Measurements from ENCODE around the gene ACSS2. TPM values are rescaled to one million over a fixed set of nuclear protein-coding genes. Genes with fewer than 3 reads are reported as not detected.

Gene ACSS2
- total RNA-seq, 4 donors from 2014 or later = 58.9 to 114 (median 85.3) TPM

DNA sequence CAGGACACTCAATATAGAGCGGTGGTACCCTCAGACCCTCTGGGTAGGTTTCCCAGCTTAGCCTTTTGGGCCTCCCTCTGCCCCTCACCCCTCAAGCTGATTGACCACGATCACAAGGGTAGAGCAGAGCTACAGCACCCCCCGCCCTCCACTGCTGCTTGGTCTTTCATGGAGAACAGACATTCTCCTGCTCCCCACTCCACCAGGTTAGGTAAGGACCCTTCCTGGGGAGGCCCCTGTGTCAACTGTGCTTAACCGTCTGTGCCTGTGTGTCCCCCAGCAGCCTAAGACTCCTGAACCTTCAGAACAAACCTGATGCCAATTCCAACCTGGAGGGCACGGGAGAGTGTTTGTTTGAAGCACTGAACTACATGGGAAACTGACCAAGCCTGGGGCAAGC, 91.0 kb downstream of the ACSS2 start:
- Histone ChIP-seq H3K9me3 (no peaks in the 10 kb centered on the region), H3K4me1 (no peaks in the 10 kb centered on the region), H3K27me3 (no peaks in the 10 kb centered on the region), H3K27ac (no peak overlapping the region), H3K36me3 (no peaks in the 10 kb centered on the region), H3K4me3 (no peak overlapping the region)
- TF ChIP-seq POLR2AphosphoS5 (IDR thresholded peaks at IDR 0.05) (no peak), POLR2A (IDR thresholded peaks at IDR 0.05) (no peak), EP300 (IDR thresholded peaks at IDR 0.05) (no peak)
- TF ChIP-seq, protein P1, sequence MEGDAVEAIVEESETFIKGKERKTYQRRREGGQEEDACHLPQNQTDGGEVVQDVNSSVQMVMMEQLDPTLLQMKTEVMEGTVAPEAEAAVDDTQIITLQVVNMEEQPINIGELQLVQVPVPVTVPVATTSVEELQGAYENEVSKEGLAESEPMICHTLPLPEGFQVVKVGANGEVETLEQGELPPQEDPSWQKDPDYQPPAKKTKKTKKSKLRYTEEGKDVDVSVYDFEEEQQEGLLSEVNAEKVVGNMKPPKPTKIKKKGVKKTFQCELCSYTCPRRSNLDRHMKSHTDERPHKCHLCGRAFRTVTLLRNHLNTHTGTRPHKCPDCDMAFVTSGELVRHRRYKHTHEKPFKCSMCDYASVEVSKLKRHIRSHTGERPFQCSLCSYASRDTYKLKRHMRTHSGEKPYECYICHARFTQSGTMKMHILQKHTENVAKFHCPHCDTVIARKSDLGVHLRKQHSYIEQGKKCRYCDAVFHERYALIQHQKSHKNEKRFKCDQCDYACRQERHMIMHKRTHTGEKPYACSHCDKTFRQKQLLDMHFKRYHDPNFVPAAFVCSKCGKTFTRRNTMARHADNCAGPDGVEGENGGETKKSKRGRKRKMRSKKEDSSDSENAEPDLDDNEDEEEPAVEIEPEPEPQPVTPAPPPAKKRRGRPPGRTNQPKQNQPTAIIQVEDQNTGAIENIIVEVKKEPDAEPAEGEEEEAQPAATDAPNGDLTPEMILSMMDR (IDR thresholded peaks at IDR 0.05) = no peak
- DNase-seq (ENCODE audit: low spot score in 2 of 2) = no peak
- WGBS = 85% methylated on average over 4 of the region's 5 CpGs

DNA sequence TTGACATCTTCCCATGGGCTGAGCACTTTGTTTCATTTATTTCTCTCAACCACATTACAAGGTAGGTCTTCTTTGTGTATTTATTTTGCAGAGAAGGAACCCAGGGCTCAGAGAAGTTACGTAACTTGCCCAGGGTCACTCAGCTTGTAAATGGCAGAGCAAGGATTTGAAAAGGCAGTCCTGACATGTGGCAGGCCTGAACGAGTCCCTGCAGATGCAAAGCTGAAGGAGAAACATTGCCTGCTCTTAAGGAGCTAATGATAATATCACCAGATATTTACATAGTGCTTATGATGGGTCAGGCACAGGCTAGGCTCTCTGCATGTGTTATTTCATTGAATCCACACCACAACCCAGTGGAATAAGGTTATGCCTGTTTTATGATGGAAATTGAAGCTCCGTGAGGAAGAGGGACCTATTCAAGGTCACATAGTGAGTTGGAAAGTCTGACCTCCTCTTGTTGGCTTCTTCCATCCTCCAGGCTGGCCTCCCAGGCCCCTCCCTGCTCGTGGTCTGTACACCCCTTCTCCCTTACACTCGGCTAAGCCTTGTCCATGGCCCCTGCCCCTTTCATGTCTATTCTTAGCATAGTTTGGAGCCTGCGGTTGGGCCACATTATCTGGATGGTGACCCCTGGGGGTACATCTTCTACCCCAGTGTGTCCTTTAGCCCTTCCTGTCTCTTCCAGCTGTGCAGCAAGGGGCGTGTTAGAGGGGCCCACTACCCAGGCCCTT, 91.8 kb downstream of the ACSS2 start:
- Histone ChIP-seq H3K4me3 (no peak overlapping the region), H3K9me3 (no peaks in the 10 kb centered on the region), H3K27me3 (no peaks in the 10 kb centered on the region), H3K4me1 (no peaks in the 10 kb centered on the region), H3K36me3 (no peaks in the 10 kb centered on the region), H3K27ac (no peak overlapping the region)
- 87% methylated on average over 7 of the region's 7 CpGs for WGBS
- no peak for TF ChIP-seq POLR2AphosphoS5 (IDR thresholded peaks at IDR 0.05)
- no peak for TF ChIP-seq POLR2A (IDR thresholded peaks at IDR 0.05)
- TF ChIP-seq, protein P1 (IDR thresholded peaks at IDR 0.05) = no peak
- no peak for TF ChIP-seq EP300 (IDR thresholded peaks at IDR 0.05)
- no peak for DNase-seq (ENCODE audit: low spot score in 2 of 2)

DNA sequence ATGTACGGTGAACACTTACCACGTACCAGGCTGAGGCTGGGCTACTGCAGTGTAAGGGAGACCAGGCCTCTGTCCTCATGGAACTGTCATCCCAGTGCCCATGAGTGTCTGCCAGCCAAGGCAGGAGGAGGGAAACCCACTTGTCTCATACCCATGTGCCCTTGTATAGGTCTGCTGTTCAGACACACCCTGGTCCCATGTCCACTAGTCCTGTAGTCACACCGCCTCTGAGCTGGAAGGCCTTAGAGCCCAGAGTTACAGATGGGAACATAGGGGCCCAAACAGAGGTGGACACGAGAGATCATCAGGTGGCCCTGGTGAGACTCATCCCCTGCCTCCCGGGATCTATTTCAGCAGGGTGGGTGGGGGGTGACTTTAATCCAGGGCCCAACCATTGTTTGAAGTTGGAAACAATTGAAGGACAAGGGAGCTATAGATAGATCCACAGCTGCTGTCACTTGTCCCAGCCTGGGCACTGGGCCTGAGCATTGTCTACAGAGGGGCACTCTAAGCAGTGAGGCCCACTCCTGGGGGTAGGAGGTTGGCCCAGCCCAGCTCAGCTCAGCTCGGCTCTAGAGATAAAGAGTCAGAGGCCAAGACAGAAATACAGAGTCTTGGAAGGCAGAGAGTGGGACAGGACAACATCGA, 93.9 kb downstream of the ACSS2 start:
- WGBS = 90% methylated on average over 7 of the region's 7 CpGs
- no peaks in the 10 kb centered on the region for H3K36me3 ChIP-seq
- TF ChIP-seq, protein P1 (IDR thresholded peaks at IDR 0.05) = no peak
- no peak for TF ChIP-seq POLR2AphosphoS5 (IDR thresholded peaks at IDR 0.05)
- TF ChIP-seq POLR2A (IDR thresholded peaks at IDR 0.05) = no peak
- no peak for TF ChIP-seq EP300 (IDR thresholded peaks at IDR 0.05)
- no peaks in the 10 kb centered on the region for H3K9me3 ChIP-seq
- H3K4me3 ChIP-seq = no peak overlapping the region
- no peaks in the 10 kb centered on the region for H3K4me1 ChIP-seq
- no peak for DNase-seq (ENCODE audit: low spot score in 2 of 2)
- H3K27me3 ChIP-seq = no peaks in the 10 kb centered on the region
- H3K27ac ChIP-seq = no peak overlapping the region

DNA sequence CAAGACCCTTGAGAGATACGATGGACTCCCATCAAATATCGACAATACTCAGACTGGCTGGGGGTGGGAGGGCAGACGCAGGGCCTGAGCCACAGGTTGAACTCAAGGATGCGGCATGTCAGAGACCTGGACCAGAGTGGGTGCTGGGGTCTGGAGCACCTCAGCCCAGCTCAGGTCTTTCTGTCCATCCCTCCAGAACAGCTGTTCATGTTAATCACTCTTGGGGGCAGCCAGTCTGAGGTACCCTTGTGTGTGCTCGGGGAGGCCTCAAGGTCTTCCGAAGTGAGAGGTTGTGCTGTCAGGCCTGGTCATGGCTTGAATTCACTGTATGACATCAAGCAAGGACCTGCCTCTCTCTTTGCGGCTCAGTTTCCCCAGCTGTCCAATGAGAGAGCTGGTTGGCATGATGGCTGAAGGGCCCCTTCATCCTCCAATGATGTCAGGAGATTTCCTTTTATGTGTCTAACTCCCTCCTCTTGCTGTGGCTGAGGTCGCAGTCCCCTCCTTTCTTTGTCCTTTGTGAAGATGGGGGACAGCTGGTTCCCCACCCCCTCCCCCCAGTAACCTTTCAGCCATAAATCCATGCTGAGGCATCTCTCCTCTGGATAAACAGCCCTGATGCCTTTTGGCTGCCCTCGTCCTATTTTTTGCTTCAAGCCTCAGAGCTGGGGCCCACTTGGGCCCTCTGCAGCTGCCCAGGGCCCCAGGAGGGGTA, 94.6 kb downstream of the ACSS2 start:
- WGBS = 92% methylated on average over 8 of the region's 9 CpGs
- DNase-seq (ENCODE audit: low spot score in 2 of 2) = no peak
- Histone ChIP-seq H3K27me3 (no peaks in the 10 kb centered on the region), H3K36me3 (no peaks in the 10 kb centered on the region), H3K4me3 (no peak overlapping the region), H3K4me1 (no peaks in the 10 kb centered on the region), H3K9me3 (no peaks in the 10 kb centered on the region), H3K27ac (no peak overlapping the region)
- TF ChIP-seq EP300 (IDR thresholded peaks at IDR 0.05) (no peak), POLR2AphosphoS5 (IDR thresholded peaks at IDR 0.05) (no peak), POLR2A (IDR thresholded peaks at IDR 0.05) (no peak)
- TF ChIP-seq, protein P1 (IDR thresholded peaks at IDR 0.05) = no peak
